Esophagus muscularis mucosa (tissue), 4 donors: ENCODE data around the gene NGEF. TPM values are rescaled to one million over a fixed set of nuclear protein-coding genes. Genes with fewer than 3 reads are reported as not detected.

Source experiments
- DNase-seq: peaks from one replicate; pipeline ENCODE4 v3.0.0-alpha.2; 2017; ENCODE audit errors: extremely low spot score
- H3K27ac ChIP-seq, 4 donors: fragments of 200-600 bp; sonication (generic); replicated peaks in 1 of 4; 1 replicate in 3 of 4; 2 replicates in 1 of 4; pipeline ENCODE4 v1.5.1; 2016 to 2019; ENCODE audit warnings: mild to moderate bottlenecking in 1 of 4
- H3K27me3 ChIP-seq, 4 donors: fragments of 200-600 bp; sonication (generic); one replicate each; pipeline versions ENCODE4 v1.5.1 to v1.6.0; 2016 to 2019
- H3K36me3 ChIP-seq, 4 donors: fragments of 200-600 bp; sonication (generic); one replicate each; pipeline ENCODE4 v1.5.1; 2016 to 2019
- H3K4me1 ChIP-seq, 4 donors: fragments of 200-600 bp; sonication (generic); one replicate each; pipeline ENCODE4 v1.5.1; 2016 to 2019
- H3K4me3 ChIP-seq, 4 donors: fragments of 200-600 bp; sonication (generic); 1 replicate in 2 of 4; 2 replicates in 2 of 4; pipeline ENCODE4 v1.5.1; 2016 to 2019; ENCODE audit warnings: mild to moderate bottlenecking in 4 of 4, moderate library complexity in 1 of 4
- H3K9me3 ChIP-seq, 4 donors: fragments of 200-600 bp; sonication (generic); 1 replicate in 3 of 4; 2 replicates in 1 of 4; pipeline ENCODE4 v1.5.1; 2016 to 2019
- EP300 ChIP-seq: sonication (generic); formaldehyde crosslinking; IDR thresholded peaks from one replicate; pipeline ENCODE4 v1.6.1; 2017; ENCODE audit warnings: antibody characterized with exemption
- POLR2A ChIP-seq: fragments of 450-650 bp; IDR thresholded peaks from one replicate; pipeline ENCODE4 v1.6.1; 2017; ENCODE audit warnings: antibody characterized with exemption, moderate library complexity, mild to moderate bottlenecking, low read depth
- POLR2AphosphoS5 ChIP-seq, 2 donors: sonication (generic); formaldehyde crosslinking; IDR thresholded peaks; one replicate each; pipeline ENCODE4 v1.6.1; 2017; ENCODE audit warnings: antibody characterized with exemption in 2 of 2
- WGBS: methylation state at CpG from one replicate; pipeline ENCODE4 v1.1.5; 2018; 5-methylcytosine and 5-hydroxymethylcytosine counted together
- intact Hi-C: fragments of 100-400 bp; cut with DNase I; formaldehyde crosslinking; loops from one replicate; pipeline ENCODE4 v1.15.1; 2023
- total RNA-seq, 4 donors: library from RNA; depleted of rRNA; stranded (reverse); fragments of >200 nt; gene quantifications; one replicate each; pipeline versions ENCODE4 v1.1.0 to v1.2.1, GENCODE V29; 2016
- TF ChIP-seq, protein P1 (sequence below), 3 experiments: fragments of 200-600 bp in 2 of 3; fragments of 450-650 bp in 1 of 3; sonication (generic) in 2 of 3; IDR thresholded peaks; one replicate each; pipeline ENCODE4 v1.5.1; 2017 to 2019; ENCODE audit warnings: antibody characterized with exemption in 3 of 3, mild to moderate bottlenecking in 2 of 3, moderate library complexity in 1 of 3

NGEF gene, protein sequence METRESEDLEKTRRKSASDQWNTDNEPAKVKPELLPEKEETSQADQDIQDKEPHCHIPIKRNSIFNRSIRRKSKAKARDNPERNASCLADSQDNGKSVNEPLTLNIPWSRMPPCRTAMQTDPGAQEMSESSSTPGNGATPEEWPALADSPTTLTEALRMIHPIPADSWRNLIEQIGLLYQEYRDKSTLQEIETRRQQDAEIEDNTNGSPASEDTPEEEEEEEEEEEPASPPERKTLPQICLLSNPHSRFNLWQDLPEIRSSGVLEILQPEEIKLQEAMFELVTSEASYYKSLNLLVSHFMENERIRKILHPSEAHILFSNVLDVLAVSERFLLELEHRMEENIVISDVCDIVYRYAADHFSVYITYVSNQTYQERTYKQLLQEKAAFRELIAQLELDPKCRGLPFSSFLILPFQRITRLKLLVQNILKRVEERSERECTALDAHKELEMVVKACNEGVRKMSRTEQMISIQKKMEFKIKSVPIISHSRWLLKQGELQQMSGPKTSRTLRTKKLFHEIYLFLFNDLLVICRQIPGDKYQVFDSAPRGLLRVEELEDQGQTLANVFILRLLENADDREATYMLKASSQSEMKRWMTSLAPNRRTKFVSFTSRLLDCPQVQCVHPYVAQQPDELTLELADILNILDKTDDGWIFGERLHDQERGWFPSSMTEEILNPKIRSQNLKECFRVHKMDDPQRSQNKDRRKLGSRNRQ
- total RNA-seq: under 1 TPM in 3 of 4 donors, not detected in 1; 0.33 to 0.98 (median 0.52) TPM

DNA sequence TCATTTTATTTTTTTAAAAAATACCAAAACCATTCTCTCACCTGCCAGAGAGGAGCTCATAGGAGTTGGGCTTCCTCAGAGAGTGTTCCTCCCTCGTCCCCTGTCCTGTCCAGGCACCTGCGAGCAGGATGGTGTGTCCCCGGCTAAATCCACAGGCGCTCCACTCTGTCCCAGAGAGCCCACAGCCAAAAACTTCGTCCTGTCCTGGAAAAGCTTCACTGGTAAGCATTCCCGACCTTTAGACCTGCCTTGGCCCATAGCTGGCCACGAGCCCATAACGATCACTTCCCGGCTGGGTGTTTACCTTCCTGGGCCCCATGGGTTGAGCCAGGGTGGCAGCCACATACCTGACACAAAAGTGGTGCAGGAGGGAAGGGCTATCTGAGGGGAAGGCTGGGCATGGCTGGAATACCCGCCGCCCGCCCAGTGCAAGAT is at the start of gene NGEF:
NGEF (minus strand) TSS at position 230 of the 435 bp plus-strand sequence. CDS start 38,366 bp downstream, outside the sequence.
- Histone ChIP-seq H3K9me3 (peaks cover 0 to 6% (median 3%) of the 10 kb centered on the region in 4 donors), H3K4me1 (no peaks in the 10 kb centered on the region), H3K4me3 (no peak within 1 kb of the TSS), H3K27me3 (no peaks in the 10 kb centered on the region), H3K27ac (no peak within 1 kb of the TSS), H3K36me3 (no peaks in the 10 kb centered on the region)
- no peak for TF ChIP-seq POLR2AphosphoS5 (IDR thresholded peaks at IDR 0.05)
- no peak for TF ChIP-seq EP300
- TF ChIP-seq, protein P1, sequence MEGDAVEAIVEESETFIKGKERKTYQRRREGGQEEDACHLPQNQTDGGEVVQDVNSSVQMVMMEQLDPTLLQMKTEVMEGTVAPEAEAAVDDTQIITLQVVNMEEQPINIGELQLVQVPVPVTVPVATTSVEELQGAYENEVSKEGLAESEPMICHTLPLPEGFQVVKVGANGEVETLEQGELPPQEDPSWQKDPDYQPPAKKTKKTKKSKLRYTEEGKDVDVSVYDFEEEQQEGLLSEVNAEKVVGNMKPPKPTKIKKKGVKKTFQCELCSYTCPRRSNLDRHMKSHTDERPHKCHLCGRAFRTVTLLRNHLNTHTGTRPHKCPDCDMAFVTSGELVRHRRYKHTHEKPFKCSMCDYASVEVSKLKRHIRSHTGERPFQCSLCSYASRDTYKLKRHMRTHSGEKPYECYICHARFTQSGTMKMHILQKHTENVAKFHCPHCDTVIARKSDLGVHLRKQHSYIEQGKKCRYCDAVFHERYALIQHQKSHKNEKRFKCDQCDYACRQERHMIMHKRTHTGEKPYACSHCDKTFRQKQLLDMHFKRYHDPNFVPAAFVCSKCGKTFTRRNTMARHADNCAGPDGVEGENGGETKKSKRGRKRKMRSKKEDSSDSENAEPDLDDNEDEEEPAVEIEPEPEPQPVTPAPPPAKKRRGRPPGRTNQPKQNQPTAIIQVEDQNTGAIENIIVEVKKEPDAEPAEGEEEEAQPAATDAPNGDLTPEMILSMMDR (IDR thresholded peaks at IDR 0.05): no peak
- TF ChIP-seq POLR2A: no peak
- intact Hi-C loops: no loop called here
- no peak for DNase-seq
- WGBS: 94% methylated on average over 9 of the region's 12 CpGs

- H3K36me3 ChIP-seq: no peaks in the 10 kb centered on the region
- H3K27ac ChIP-seq: peak overlapping the region in 3 of 4 donors; percentile 72 to 74 (median 72)
- no peaks in the 10 kb centered on the region for H3K27me3 ChIP-seq
- intact Hi-C loops: no loop called here
- TF ChIP-seq POLR2AphosphoS5 (IDR thresholded peaks at IDR 0.05): no peak
- no peak for TF ChIP-seq POLR2A
- no peak for TF ChIP-seq EP300
- TF ChIP-seq, protein P1 (IDR thresholded peaks at IDR 0.05): no peak
- H3K4me3 ChIP-seq: peak overlapping the region; percentile 43 to 57 (median 50)
- DNase-seq: no peak
- no peaks in the 10 kb centered on the region for H3K9me3 ChIP-seq
- 59% methylated on average over 4 of the region's 4 CpGs for WGBS
- peaks cover 27 to 50% (median 41%) of the 10 kb centered on the region in 4 donors for H3K4me1 ChIP-seq
Observed at GRCh38 chr2:233062451-233062850, 49.4 kb upstream of the NGEF start.

- 43% methylated on average over 5 of the region's 12 CpGs for WGBS
- Histone ChIP-seq H3K27me3 (no peaks in the 10 kb centered on the region), H3K36me3 (no peaks in the 10 kb centered on the region), H3K9me3 (no peaks in the 10 kb centered on the region), H3K4me1 (peaks cover 27 to 50% (median 41%) of the 10 kb centered on the region in 4 donors), H3K4me3 (peak overlapping the region; percentile 43 to 57 (median 50)), H3K27ac (peak overlapping the region; percentile 53 to 74 (median 72))
- intact Hi-C loops: no loop called here
- DNase-seq: no peak
- TF ChIP-seq, protein P1 (IDR thresholded peaks at IDR 0.05): peak in 2 of 3 experiments; percentile 9 to 24
- TF ChIP-seq EP300 (no peak), POLR2AphosphoS5 (IDR thresholded peaks at IDR 0.05) (no peak), POLR2A (no peak)
Observed at GRCh38 chr2:233061591-233062450, 48.8 kb upstream of the NGEF start.

- Histone ChIP-seq H3K4me3 (peak overlapping the region; percentile 43 to 57 (median 50)), H3K36me3 (no peaks in the 10 kb centered on the region), H3K27me3 (no peaks in the 10 kb centered on the region), H3K4me1 (peaks cover 27 to 50% (median 41%) of the 10 kb centered on the region in 4 donors), H3K9me3 (no peaks in the 10 kb centered on the region), H3K27ac (peak overlapping the region; percentile 53 to 74 (median 72))
- no peak for TF ChIP-seq EP300
- TF ChIP-seq POLR2A: no peak
- TF ChIP-seq, protein P1 (IDR thresholded peaks at IDR 0.05): no peak
- no peak for TF ChIP-seq POLR2AphosphoS5 (IDR thresholded peaks at IDR 0.05)
- intact Hi-C loops: no loop called here
- 59% methylated on average over 3 of the region's 10 CpGs for WGBS
- no peak for DNase-seq
Observed at GRCh38 chr2:233060980-233061590, 48.0 kb upstream of the NGEF start.
